K562 (cell line): Measurements from ENCODE around the gene KBTBD12. TPM values are rescaled to one million over a fixed set of nuclear protein-coding genes. Genes with fewer than 3 reads are reported as not detected.

ENCODE experiments used
- ATAC-seq: fragments of 200-7000 bp; cut with Tn5 transposase; 3 replicates; pipeline ENCODE4 v1.9.1; 2020; ENCODE audit warnings: moderate library complexity
- BruUV-seq: library from RNA; stranded (reverse); fragments of 400-500 nt; replicated peaks from 2 replicates; lab custom pipeline; 2021; lab: Mats Ljungman, UMichigan
- CTCF ChIA-PET: fragments of 300-600 bp; formaldehyde crosslinking; extraction: SDS; loops from one replicate; lab custom pipeline; 2021; ENCODE audit warnings: low intra/inter-chr PET ratio; lab: Yijun Ruan, JAX
- POLR2A ChIA-PET: fragments of 300-600, 350-650 bp; sonication (Branson Sonifier 250); formaldehyde crosslinking; extraction: SDS; loops from one replicate; lab custom pipeline; 2021; ENCODE audit warnings: antibody characterized with exemption, inconsistent platforms; lab: Yijun Ruan, JAX
- DNase-seq, 4 experiments: peaks; one replicate each; pipeline versions ENCODE4 v3.0.0 to v3.0.0-alpha.2; 2011 to 2018; ENCODE audit warnings: low spot score in 3 of 4, mixed read lengths in 3 of 4; ENCODE audit errors: extremely low read depth in 1 of 4
- FAIRE-seq: peaks from 2 replicates; lab custom pipeline; 2011; peaks lifted over from hg19 to GRCh38; lab: Jason Lieb, UNC
- H2AFZ ChIP-seq: 2 replicates; pipeline ENCODE4 v1.6.0; 2011; ENCODE audit warnings: low read depth, low read length, control low read depth, inconsistent platforms
- H3K27ac ChIP-seq: fragments of 200-600 bp; 3 replicates; pipeline ENCODE4 v1.8.0; 2011; ENCODE audit warnings: low read depth, mild to moderate bottlenecking, control low read depth, inconsistent platforms, low read length, moderate library complexity, mixed read lengths; ENCODE audit errors: extremely low read depth
- H3K27me3 ChIP-seq, 2 experiments: fragments of 300-600 bp in 1 of 2; 2 replicates in 1 of 2; 3 replicates in 1 of 2; pipeline versions ENCODE4 v1.6.0 to v1.8.0; 2011; ENCODE audit warnings: inconsistent platforms in 2 of 2, low read length in 2 of 2, mild to moderate bottlenecking in 1 of 2, mixed read lengths in 1 of 2, moderate library complexity in 1 of 2; ENCODE audit not compliant: control insufficient read depth in 2 of 2, insufficient read depth in 2 of 2
- H3K36me3 ChIP-seq: fragments of 300-600 bp; 3 replicates; pipeline ENCODE4 v1.8.0; 2011; ENCODE audit warnings: mild to moderate bottlenecking, low read length, inconsistent platforms; ENCODE audit not compliant: control insufficient read depth, insufficient read depth
- H3K4me1 ChIP-seq, 2 experiments: fragments of 200-600 bp in 1 of 2; replicated peaks in 1 of 2; 2 replicates in 1 of 2; 3 replicates in 1 of 2; pipeline versions ENCODE4 v1.5.1 to v1.8.0; 2011; ENCODE audit warnings: inconsistent platforms in 2 of 2, low read length in 2 of 2, mild to moderate bottlenecking in 1 of 2, mixed read lengths in 1 of 2, moderate library complexity in 1 of 2; ENCODE audit not compliant: control insufficient read depth in 2 of 2, insufficient read depth in 2 of 2
- H3K4me2 ChIP-seq: 2 replicates; pipeline ENCODE4 v1.6.1; 2011; ENCODE audit warnings: low read length, control low read depth, inconsistent platforms, mixed read lengths; ENCODE audit not compliant: insufficient read depth
- H3K4me3 ChIP-seq: fragments of 200-600 bp; sonication (generic), shearing (Covaris generic); 2 replicates; pipeline ENCODE4 v1.5.1; 2016; ENCODE audit warnings: control low read depth, inconsistent platforms
- H3K79me2 ChIP-seq: fragments of 200-600 bp; 3 replicates; pipeline ENCODE4 v1.8.0; 2011; ENCODE audit warnings: low read length, inconsistent platforms; ENCODE audit not compliant: control insufficient read depth, insufficient read depth
- H3K9ac ChIP-seq, 2 experiments: 2 replicates each; pipeline versions ENCODE4 v1.6.0 to v1.6.1; 2011; ENCODE audit warnings: low read depth in 2 of 2, low read length in 2 of 2, control low read depth in 1 of 2, inconsistent platforms in 1 of 2, mild to moderate bottlenecking in 1 of 2, mixed read lengths in 1 of 2; ENCODE audit not compliant: insufficient read depth in 1 of 2
- H3K9me1 ChIP-seq: one replicate; pipeline ENCODE4 v1.6.0; 2011; ENCODE audit warnings: inconsistent platforms, mild to moderate bottlenecking, low read length, moderate library complexity; ENCODE audit not compliant: control insufficient read depth, insufficient read depth
- H3K9me3 ChIP-seq: replicated peaks from 2 replicates; pipeline ENCODE4 v1.5.1; 2011; ENCODE audit warnings: low read depth, low read length, inconsistent platforms; ENCODE audit not compliant: control insufficient read depth, insufficient read depth
- H4K20me1 ChIP-seq: replicated peaks from 2 replicates; pipeline ENCODE4 v1.6.1; 2011; ENCODE audit warnings: low read length, inconsistent platforms, mixed read lengths; ENCODE audit not compliant: control insufficient read depth, insufficient read depth
- GATA2 ChIP-seq: sonication (generic); formaldehyde crosslinking; IDR thresholded peaks from 2 replicates; pipeline ENCODE4 v1.4.0; 2020; ENCODE audit warnings: mild to moderate bottlenecking, missing genetic modification reagents
- ILK ChIP-seq: fragments of 450-650 bp; IDR thresholded peaks from 2 replicates; pipeline ENCODE4 v1.6.1; 2016; ENCODE audit warnings: missing genetic modification characterization, low read depth, mild to moderate bottlenecking, missing compliant biosample characterization, moderate library complexity, borderline replicate concordance
- KLF13 ChIP-seq: fragments of 450-650 bp; IDR thresholded peaks from 2 replicates; pipeline ENCODE4 v1.6.1; 2016; ENCODE audit warnings: missing genetic modification characterization, low read depth, mild to moderate bottlenecking, missing compliant biosample characterization, moderate library complexity, borderline replicate concordance
- MIER1 ChIP-seq: fragments of 450-650 bp; IDR thresholded peaks from 2 replicates; pipeline ENCODE4 v1.6.1; 2016; ENCODE audit warnings: antibody characterized with exemption, mild to moderate bottlenecking, low read depth
- PHB ChIP-seq: fragments of 250-450 bp; sonication (Bioruptor Pico); IDR thresholded peaks from 2 replicates; pipeline ENCODE4 v1.5.0; 2021
- PHF20 ChIP-seq: fragments of 450-650 bp; IDR thresholded peaks from 2 replicates; pipeline ENCODE4 v1.6.1; 2018; ENCODE audit not compliant: partially characterized antibody
- POLR3G ChIP-seq: IDR thresholded peaks from 2 replicates; pipeline ENCODE4 v1.6.1; 2011; ENCODE audit not compliant: insufficient read length, insufficient replicate concordance; ENCODE audit errors: extremely low read depth
- STAG1 ChIP-seq: sonication (generic); formaldehyde crosslinking; IDR thresholded peaks from 2 replicates; pipeline ENCODE4 v1.5.0; 2020; ENCODE audit warnings: missing genetic modification reagents, borderline replicate concordance
- TCFL5 ChIP-seq: fragments of 250-450 bp; sonication (Bioruptor Pico); conservative IDR thresholded peaks from 2 replicates; pipeline ENCODE4 v1.6.1; 2021; ENCODE audit warnings: mild to moderate bottlenecking, moderate library complexity, matching md5 sums
- XRCC3 ChIP-seq: fragments of 450-650 bp; IDR thresholded peaks from 2 replicates; pipeline ENCODE4 v1.6.1; 2017; ENCODE audit warnings: mild to moderate bottlenecking, moderate library complexity
- ZNF140 ChIP-seq: fragments of 250-450 bp; sonication (Bioruptor Pico); IDR thresholded peaks from 2 replicates; pipeline ENCODE4 v1.8.0; 2021; ENCODE audit warnings: moderate library complexity, mild to moderate bottlenecking, inconsistent platforms
- ZNF324 ChIP-seq: fragments of 250-450 bp; sonication (Bioruptor Pico); IDR thresholded peaks from 2 replicates; pipeline ENCODE4 v1.4.0; 2020; ENCODE audit warnings: mild to moderate bottlenecking
- whole genome bisulfite sequencing: fragments of 100-300 bp; shearing (Covaris generic); methylation state at CpG from one replicate; pipeline ENCODE4 v1.1.6; 2016; ENCODE audit warnings: low coverage, mixed read lengths; ENCODE audit not compliant: insufficient coverage; ENCODE audit errors: missing lambda C conversion rate; 5-methylcytosine and 5-hydroxymethylcytosine counted together
- in situ Hi-C: fragments of 300-500 bp; cut with MboI; formaldehyde crosslinking; loops from 4 replicates; pipeline ENCODE4 v1.15.0; 2018; ENCODE audit warnings: inconsistent platforms, mixed read lengths
- intact Hi-C: fragments of 100-400 bp; cut with micrococcal nuclease; formaldehyde crosslinking; loops from 2 replicates; pipeline ENCODE4 v1.14.2; 2022
- polyA plus RNA-seq, 8 experiments: library from polyadenylated mRNA; depleted of rRNA in 4 of 8; stranded (reverse) in 5 of 8; unstranded in 3 of 8; fragments of >200 nt; fragmentation: Nextera tagmentation in 2 of 8; fragmentation: Illumina TruSeq in 1 of 8; extraction: Ambion mirVana in 2 of 8; extraction: Trizol in 1 of 8; gene quantifications; 2 replicates each; pipeline versions ENCODE4 v1.2.1 to v1.2.3, GENCODE V29; 2011 to 2014; ENCODE audit warnings: inconsistent platforms in 1 of 8, missing spikeins in 1 of 8
- total RNA-seq, 7 experiments: library from RNA; depleted of rRNA in 6 of 7; stranded (reverse); fragments of >200 nt in 6 of 7; fragmentation: Illumina TruSeq in 2 of 7; extraction: Trizol in 2 of 7; gene quantifications; 2 replicates each; pipeline versions ENCODE4 v1.2.1 to v1.2.3, GENCODE V29; 2011 to 2021; ENCODE audit warnings: low replicate concordance in 1 of 7
- TF ChIP-seq, protein P1 (sequence below): fragments of 250-450 bp; sonication (Bioruptor Pico); IDR thresholded peaks from 2 replicates; pipeline ENCODE4 v1.8.0; 2021; ENCODE audit warnings: moderate library complexity, mild to moderate bottlenecking, inconsistent platforms
- TF ChIP-seq, protein P2 (sequence below): sonication (generic); formaldehyde crosslinking; IDR thresholded peaks from 2 replicates; pipeline ENCODE4 v1.8.0; 2022; ENCODE audit warnings: mild to moderate bottlenecking, missing genetic modification reagents

Gene KBTBD12
- total and polyA plus RNA-seq, 9 of the 15 experiments (the other 6 are each of a cell fraction or from before 2014, with no cell fraction given): not detected

DNA sequence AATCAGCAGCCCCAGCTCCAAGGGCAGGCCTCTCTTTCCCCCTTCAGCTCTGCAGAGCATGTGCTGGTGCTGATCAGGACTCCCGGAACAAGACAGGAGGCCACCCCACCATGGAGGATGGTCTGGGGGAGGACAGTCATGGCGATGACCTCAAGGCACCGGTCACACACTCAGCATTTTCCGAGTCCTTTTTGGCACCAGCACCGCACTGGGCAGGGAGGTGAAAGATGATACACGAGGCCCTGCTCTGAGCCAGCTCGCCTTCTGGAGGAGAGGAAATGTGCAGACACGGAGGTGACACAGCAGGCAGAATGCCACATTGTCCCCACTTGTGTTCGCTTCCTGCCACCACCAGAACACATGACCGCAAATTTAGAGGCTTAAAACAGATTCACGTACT lies 75.4 kb downstream of the KBTBD12 start:
- Histone ChIP-seq H3K4me1 (peaks cover 0 to 8% of the 10 kb centered on the region in 2 experiments; a peak in 2 of 5 replicates), H3K4me2 (no peak overlapping the region), H3K9ac (no peak overlapping the region), H3K79me2 (no peaks in the 10 kb centered on the region), H3K9me3 (no peaks in the 10 kb centered on the region), H3K36me3 (no peaks in the 10 kb centered on the region), H3K4me3 (no peak overlapping the region), H3K27ac (no peak overlapping the region), H3K9me1 (no peaks in the 10 kb centered on the region), H4K20me1 (no peaks in the 10 kb centered on the region), H3K27me3 (peaks cover 4 to 49% of the 10 kb centered on the region in 2 experiments; a peak in 4 of 5 replicates), H2AFZ (no peak overlapping the region)
- in situ Hi-C loops: no loop called here
- FAIRE-seq (no peak), ATAC-seq (no peak), DNase-seq (no peak)
- ChIA-PET CTCF (no interaction called here), POLR2A (no interaction called here)
- intact Hi-C loops: no loop called here
- no TSS peak for BruUV-seq
- 8% methylated on average over 10 of the region's 11 CpGs for WGBS
- TF ChIP-seq PHB (CRISPR knock-in tag) (no peak), STAG1 (CRISPR knock-in tag) (no peak), ZNF140 (CRISPR knock-in tag) (no peak), MIER1 (no peak), TCFL5 (CRISPR knock-in tag) (no peak), KLF13 (tag) (no peak), GATA2 (CRISPR knock-in tag) (no peak), ILK (tag) (no peak), PHF20 (no peak), POLR3G (no peak), ZNF324 (no peak), XRCC3 (no peak)
- TF ChIP-seq, protein P1, sequence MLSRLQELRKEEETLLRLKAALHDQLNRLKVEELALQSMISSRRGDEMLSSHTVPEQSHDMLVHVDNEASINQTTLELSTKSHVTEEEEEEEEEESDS: no peak
- TF ChIP-seq, protein P2, sequence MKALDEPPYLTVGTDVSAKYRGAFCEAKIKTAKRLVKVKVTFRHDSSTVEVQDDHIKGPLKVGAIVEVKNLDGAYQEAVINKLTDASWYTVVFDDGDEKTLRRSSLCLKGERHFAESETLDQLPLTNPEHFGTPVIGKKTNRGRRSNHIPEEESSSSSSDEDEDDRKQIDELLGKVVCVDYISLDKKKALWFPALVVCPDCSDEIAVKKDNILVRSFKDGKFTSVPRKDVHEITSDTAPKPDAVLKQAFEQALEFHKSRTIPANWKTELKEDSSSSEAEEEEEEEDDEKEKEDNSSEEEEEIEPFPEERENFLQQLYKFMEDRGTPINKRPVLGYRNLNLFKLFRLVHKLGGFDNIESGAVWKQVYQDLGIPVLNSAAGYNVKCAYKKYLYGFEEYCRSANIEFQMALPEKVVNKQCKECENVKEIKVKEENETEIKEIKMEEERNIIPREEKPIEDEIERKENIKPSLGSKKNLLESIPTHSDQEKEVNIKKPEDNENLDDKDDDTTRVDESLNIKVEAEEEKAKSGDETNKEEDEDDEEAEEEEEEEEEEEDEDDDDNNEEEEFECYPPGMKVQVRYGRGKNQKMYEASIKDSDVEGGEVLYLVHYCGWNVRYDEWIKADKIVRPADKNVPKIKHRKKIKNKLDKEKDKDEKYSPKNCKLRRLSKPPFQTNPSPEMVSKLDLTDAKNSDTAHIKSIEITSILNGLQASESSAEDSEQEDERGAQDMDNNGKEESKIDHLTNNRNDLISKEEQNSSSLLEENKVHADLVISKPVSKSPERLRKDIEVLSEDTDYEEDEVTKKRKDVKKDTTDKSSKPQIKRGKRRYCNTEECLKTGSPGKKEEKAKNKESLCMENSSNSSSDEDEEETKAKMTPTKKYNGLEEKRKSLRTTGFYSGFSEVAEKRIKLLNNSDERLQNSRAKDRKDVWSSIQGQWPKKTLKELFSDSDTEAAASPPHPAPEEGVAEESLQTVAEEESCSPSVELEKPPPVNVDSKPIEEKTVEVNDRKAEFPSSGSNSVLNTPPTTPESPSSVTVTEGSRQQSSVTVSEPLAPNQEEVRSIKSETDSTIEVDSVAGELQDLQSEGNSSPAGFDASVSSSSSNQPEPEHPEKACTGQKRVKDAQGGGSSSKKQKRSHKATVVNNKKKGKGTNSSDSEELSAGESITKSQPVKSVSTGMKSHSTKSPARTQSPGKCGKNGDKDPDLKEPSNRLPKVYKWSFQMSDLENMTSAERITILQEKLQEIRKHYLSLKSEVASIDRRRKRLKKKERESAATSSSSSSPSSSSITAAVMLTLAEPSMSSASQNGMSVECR: no peak
